ENCODE measurements around the gene SHQ1. TPM values are rescaled to one million over a fixed set of nuclear protein-coding genes. Genes with fewer than 3 reads are reported as not detected.

The SHQ1 gene
- total RNA-seq, 1 donor from 2014 or later, result 14.8 TPM

DNA sequence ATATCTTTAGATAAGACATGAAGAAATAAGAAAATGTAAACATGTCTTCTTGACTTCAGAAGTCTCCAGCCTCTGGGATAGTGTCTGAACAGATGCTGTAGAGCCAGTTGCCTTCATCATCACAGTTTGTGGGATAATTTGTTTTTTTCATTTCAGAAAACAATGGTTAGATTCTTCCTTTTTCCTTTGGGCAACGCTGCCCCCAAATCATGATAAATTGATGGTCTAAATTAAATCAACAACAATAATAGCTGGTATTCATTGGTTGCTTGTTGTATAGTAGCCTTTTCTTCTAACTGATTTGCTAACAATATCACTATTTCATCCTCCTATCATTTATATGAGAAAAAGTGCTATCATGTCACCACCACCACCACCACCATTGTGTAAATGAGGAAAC lies 12.6 kb upstream of the SHQ1 start:
- TF ChIP-seq, protein P1, sequence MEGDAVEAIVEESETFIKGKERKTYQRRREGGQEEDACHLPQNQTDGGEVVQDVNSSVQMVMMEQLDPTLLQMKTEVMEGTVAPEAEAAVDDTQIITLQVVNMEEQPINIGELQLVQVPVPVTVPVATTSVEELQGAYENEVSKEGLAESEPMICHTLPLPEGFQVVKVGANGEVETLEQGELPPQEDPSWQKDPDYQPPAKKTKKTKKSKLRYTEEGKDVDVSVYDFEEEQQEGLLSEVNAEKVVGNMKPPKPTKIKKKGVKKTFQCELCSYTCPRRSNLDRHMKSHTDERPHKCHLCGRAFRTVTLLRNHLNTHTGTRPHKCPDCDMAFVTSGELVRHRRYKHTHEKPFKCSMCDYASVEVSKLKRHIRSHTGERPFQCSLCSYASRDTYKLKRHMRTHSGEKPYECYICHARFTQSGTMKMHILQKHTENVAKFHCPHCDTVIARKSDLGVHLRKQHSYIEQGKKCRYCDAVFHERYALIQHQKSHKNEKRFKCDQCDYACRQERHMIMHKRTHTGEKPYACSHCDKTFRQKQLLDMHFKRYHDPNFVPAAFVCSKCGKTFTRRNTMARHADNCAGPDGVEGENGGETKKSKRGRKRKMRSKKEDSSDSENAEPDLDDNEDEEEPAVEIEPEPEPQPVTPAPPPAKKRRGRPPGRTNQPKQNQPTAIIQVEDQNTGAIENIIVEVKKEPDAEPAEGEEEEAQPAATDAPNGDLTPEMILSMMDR (IDR thresholded peaks at IDR 0.05), result no peak
- H3K27ac Mint-ChIP-seq (ENCODE audit: unreplicated experiment), result no peak overlapping the region
- no peak for DNase-seq (ENCODE audit: low spot score)
- H3K9me3 Mint-ChIP-seq (ENCODE audit: low read depth), result no peaks in the 10 kb centered on the region
- no peak overlapping the region for H3K4me3 Mint-ChIP-seq (ENCODE audit: unreplicated experiment)
- no peaks in the 10 kb centered on the region for H3K27me3 Mint-ChIP-seq (ENCODE audit: low read depth)
- H3K4me1 Mint-ChIP-seq (ENCODE audit: low read depth), result no peaks in the 10 kb centered on the region
- H3K36me3 Mint-ChIP-seq (ENCODE audit: low read depth), result no peaks in the 10 kb centered on the region

DNA sequence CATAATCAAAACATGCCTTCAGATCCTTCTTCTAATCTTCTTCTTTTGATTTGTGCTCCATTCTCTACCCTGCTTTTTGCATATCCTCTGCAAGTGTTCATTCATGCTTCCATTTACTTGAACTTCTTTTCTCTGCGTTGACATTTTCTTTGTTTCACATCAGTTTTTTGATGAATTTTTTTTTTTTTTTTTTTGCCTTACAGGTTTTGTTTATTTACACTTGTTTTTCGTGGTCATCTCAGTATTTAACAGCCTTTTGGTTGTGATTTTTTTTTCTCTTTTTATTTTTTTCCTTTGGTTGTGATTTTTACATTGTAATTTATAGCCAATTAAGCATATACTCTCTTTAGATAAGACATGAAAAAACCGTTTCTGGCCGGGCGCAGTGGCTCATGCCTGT lies 11.8 kb upstream of the SHQ1 start:
- Mint-ChIP-seq H3K27ac (ENCODE audit: unreplicated experiment) (no peak overlapping the region), H3K4me1 (ENCODE audit: low read depth) (no peaks in the 10 kb centered on the region), H3K27me3 (ENCODE audit: low read depth) (no peaks in the 10 kb centered on the region), H3K9me3 (ENCODE audit: low read depth) (no peaks in the 10 kb centered on the region), H3K36me3 (ENCODE audit: low read depth) (no peaks in the 10 kb centered on the region), H3K4me3 (ENCODE audit: unreplicated experiment) (no peak overlapping the region)
- DNase-seq (ENCODE audit: low spot score), result no peak
- TF ChIP-seq, protein P1 (IDR thresholded peaks at IDR 0.05), result no peak

DNA sequence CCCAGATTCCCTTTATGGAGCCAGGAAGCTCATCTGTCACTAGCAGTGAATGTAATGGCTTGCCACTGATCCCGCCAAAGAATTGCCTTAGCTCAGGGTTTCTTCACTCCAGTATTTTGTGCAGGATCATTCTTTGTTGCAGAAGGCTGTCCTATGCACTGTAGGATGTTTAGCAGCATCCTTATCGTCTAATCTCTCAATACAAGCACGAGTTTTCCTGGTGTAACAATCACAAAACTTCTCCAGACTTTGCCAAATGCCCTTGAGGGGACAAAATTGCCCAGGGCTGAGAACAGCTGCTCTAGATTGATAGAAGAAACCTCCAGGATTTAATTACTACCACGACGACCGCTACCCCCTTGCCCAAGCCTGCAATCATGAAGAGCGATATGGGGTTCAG lies 6.8 kb upstream of the SHQ1 start:
- TF ChIP-seq, protein P1 (IDR thresholded peaks at IDR 0.05), result no peak
- Mint-ChIP-seq H3K4me3 (ENCODE audit: unreplicated experiment) (no peak overlapping the region), H3K36me3 (ENCODE audit: low read depth) (no peaks in the 10 kb centered on the region), H3K27ac (ENCODE audit: unreplicated experiment) (no peak overlapping the region), H3K27me3 (ENCODE audit: low read depth) (no peaks in the 10 kb centered on the region), H3K4me1 (ENCODE audit: low read depth) (peaks cover 4% of the 10 kb centered on the region), H3K9me3 (ENCODE audit: low read depth) (no peaks in the 10 kb centered on the region)
- DNase-seq (ENCODE audit: low spot score), result no peak

GRCh38 chr3:72848703-72849081 lies 447 bp upstream of the SHQ1 start:
- peaks cover 47% of the 10 kb centered on the region for H3K4me1 Mint-ChIP-seq (ENCODE audit: low read depth)
- H3K9me3 Mint-ChIP-seq (ENCODE audit: low read depth), result no peaks in the 10 kb centered on the region
- H3K4me3 Mint-ChIP-seq (ENCODE audit: unreplicated experiment), result peak overlapping the region; percentile 89
- H3K27me3 Mint-ChIP-seq (ENCODE audit: low read depth), result no peaks in the 10 kb centered on the region
- no peak for DNase-seq (ENCODE audit: low spot score)
- peaks cover 1% of the 10 kb centered on the region for H3K36me3 Mint-ChIP-seq (ENCODE audit: low read depth)
- peak overlapping the region; percentile 91 for H3K27ac Mint-ChIP-seq (ENCODE audit: unreplicated experiment)
- TF ChIP-seq, protein P1 (IDR thresholded peaks at IDR 0.05), result no peak

DNA sequence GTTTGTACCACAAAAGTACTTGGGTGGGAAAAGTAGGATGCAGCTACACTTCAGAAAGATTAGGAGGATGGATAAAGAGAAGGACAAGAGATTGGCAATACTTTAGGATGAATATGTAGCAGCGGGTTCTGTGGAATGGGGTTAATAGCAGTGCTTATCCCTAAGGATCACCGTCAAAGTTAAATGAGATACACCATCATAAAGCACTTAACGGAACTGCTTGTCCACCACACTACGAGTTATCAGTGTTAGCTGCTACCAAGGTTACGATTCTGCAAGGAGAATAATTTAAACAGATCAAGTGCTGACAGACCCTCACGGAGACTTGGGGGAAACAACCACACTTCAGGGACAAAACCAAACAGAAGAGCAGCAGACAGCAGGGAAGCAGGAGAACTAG lies 963 bp downstream of the SHQ1 start:
- Mint-ChIP-seq H3K9me3 (ENCODE audit: low read depth) (no peaks in the 10 kb centered on the region), H3K4me1 (ENCODE audit: low read depth) (peaks cover 47% of the 10 kb centered on the region), H3K27me3 (ENCODE audit: low read depth) (no peaks in the 10 kb centered on the region), H3K4me3 (ENCODE audit: unreplicated experiment) (peak overlapping the region; percentile 89), H3K27ac (ENCODE audit: unreplicated experiment) (peak overlapping the region; percentile 91), H3K36me3 (ENCODE audit: low read depth) (peaks cover 1% of the 10 kb centered on the region)
- DNase-seq (ENCODE audit: low spot score), result no peak
- TF ChIP-seq, protein P1 (IDR thresholded peaks at IDR 0.05), result no peak
